ENCODE results near the gene MARVELD2. TPM values are rescaled to one million over a fixed set of nuclear protein-coding genes. Genes with fewer than 3 reads are reported as not detected.

Gene MARVELD2
- total and polyA plus RNA-seq, 2 of the 13 experiments (the other 11 are each of a cell fraction or from before 2014, with no cell fraction given) = 11.1 to 15.4 TPM

DNA sequence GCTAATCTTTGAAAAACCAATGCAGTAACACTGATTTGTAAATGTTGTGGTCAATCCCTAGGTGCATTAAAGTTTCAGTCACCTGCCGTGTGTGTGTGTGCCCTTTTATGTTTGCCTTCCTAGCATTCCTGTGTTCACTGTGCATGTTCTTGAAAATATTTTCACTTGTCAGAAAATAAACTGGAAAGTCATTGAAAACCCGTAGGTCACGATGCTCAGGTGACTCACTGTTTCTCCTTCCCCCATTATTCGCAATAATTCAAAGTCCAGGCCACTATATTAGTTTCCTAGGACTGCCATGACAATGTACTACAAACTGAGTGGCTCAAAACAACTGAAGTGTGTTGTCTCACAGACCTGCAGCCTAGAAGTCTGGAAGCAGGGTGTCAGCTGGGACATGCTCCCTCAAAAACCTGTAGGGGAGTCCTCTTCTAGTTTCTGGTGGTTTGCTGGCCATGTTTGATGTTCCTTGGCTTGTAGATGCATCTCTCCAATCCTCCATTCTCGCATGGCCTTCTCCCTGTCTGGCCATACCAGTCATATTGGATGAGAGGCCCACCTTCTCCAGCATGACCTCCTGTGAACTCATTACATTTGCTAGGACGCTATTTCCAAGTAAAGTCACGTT, 29.3 kb downstream of the MARVELD2 start (continued):
- TF ChIP-seq, protein P1, sequence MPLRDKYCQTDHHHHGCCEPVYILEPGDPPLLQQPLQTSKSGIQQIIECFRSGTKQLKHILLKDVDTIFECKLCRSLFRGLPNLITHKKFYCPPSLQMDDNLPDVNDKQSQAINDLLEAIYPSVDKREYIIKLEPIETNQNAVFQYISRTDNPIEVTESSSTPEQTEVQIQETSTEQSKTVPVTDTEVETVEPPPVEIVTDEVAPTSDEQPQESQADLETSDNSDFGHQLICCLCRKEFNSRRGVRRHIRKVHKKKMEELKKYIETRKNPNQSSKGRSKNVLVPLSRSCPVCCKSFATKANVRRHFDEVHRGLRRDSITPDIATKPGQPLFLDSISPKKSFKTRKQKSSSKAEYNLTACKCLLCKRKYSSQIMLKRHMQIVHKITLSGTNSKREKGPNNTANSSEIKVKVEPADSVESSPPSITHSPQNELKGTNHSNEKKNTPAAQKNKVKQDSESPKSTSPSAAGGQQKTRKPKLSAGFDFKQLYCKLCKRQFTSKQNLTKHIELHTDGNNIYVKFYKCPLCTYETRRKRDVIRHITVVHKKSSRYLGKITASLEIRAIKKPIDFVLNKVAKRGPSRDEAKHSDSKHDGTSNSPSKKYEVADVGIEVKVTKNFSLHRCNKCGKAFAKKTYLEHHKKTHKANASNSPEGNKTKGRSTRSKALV (CRISPR knock-in tag; IDR thresholded peaks at IDR 0.05) = no peak
- TF ChIP-seq ZFP90 (CRISPR knock-in tag; IDR thresholded peaks at IDR 0.05; ENCODE audit: borderline replicate concordance) (no peak), PCBP2 (optimal IDR thresholded peaks at IDR 0.05; ENCODE audit: low read depth, low read length, poor library complexity, severe bottlenecking) (no peak), EP300 (IDR thresholded peaks at IDR 0.05; ENCODE audit: low read depth in 2 of 2, low read length in 2 of 2) (peak; percentile 64 to 74; a peak in 3 of 4 replicates), EP300 (CRISPR knock-in tag; IDR thresholded peaks at IDR 0.05; ENCODE audit: borderline replicate concordance) (no peak; the same call in 1 of the 2 replicates), SSRP1 (CRISPR knock-in tag; IDR thresholded peaks at IDR 0.05) (peak; percentile 59; the same call in 1 of the 2 replicates), THAP11 (CRISPR knock-in tag; IDR thresholded peaks at IDR 0.05) (no peak), EED (CRISPR knock-in tag; IDR thresholded peaks at IDR 0.05) (no peak), HMG20B (CRISPR knock-in tag; conservative IDR thresholded peaks at IDR 0.05) (peak; percentile 72; the same call in 1 of the 2 replicates), ZNF30 (CRISPR knock-in tag; IDR thresholded peaks at IDR 0.05) (no peak), NFRKB (IDR thresholded peaks at IDR 0.05) (no peak), ZNF431 (CRISPR knock-in tag; IDR thresholded peaks at IDR 0.05; ENCODE audit: borderline replicate concordance, low read depth) (peak; percentile 96), ZNF205 (CRISPR knock-in tag; IDR thresholded peaks at IDR 0.05) (no peak), MYNN (CRISPR knock-in tag; IDR thresholded peaks at IDR 0.05; ENCODE audit: low read depth) (no peak)
- TF ChIP-seq, protein P2, sequence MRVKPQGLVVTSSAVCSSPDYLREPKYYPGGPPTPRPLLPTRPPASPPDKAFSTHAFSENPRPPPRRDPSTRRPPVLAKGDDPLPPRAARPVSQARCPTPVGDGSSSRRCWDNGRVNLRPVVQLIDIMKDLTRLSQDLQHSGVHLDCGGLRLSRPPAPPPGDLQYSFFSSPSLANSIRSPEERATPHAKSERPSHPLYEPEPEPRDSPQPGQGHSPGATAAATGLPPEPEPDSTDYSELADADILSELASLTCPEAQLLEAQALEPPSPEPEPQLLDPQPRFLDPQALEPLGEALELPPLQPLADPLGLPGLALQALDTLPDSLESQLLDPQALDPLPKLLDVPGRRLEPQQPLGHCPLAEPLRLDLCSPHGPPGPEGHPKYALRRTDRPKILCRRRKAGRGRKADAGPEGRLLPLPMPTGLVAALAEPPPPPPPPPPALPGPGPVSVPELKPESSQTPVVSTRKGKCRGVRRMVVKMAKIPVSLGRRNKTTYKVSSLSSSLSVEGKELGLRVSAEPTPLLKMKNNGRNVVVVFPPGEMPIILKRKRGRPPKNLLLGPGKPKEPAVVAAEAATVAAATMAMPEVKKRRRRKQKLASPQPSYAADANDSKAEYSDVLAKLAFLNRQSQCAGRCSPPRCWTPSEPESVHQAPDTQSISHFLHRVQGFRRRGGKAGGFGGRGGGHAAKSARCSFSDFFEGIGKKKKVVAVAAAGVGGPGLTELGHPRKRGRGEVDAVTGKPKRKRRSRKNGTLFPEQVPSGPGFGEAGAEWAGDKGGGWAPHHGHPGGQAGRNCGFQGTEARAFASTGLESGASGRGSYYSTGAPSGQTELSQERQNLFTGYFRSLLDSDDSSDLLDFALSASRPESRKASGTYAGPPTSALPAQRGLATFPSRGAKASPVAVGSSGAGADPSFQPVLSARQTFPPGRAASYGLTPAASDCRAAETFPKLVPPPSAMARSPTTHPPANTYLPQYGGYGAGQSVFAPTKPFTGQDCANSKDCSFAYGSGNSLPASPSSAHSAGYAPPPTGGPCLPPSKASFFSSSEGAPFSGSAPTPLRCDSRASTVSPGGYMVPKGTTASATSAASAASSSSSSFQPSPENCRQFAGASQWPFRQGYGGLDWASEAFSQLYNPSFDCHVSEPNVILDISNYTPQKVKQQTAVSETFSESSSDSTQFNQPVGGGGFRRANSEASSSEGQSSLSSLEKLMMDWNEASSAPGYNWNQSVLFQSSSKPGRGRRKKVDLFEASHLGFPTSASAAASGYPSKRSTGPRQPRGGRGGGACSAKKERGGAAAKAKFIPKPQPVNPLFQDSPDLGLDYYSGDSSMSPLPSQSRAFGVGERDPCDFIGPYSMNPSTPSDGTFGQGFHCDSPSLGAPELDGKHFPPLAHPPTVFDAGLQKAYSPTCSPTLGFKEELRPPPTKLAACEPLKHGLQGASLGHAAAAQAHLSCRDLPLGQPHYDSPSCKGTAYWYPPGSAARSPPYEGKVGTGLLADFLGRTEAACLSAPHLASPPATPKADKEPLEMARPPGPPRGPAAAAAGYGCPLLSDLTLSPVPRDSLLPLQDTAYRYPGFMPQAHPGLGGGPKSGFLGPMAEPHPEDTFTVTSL (CRISPR knock-in tag; IDR thresholded peaks at IDR 0.05; ENCODE audit: borderline replicate concordance) = peak; percentile 87
- TF ChIP-seq, protein P3, sequence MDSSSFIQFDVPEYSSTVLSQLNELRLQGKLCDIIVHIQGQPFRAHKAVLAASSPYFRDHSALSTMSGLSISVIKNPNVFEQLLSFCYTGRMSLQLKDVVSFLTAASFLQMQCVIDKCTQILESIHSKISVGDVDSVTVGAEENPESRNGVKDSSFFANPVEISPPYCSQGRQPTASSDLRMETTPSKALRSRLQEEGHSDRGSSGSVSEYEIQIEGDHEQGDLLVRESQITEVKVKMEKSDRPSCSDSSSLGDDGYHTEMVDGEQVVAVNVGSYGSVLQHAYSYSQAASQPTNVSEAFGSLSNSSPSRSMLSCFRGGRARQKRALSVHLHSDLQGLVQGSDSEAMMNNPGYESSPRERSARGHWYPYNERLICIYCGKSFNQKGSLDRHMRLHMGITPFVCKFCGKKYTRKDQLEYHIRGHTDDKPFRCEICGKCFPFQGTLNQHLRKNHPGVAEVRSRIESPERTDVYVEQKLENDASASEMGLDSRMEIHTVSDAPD (CRISPR knock-in tag; IDR thresholded peaks at IDR 0.05) = no peak
- TF ChIP-seq, protein P4, sequence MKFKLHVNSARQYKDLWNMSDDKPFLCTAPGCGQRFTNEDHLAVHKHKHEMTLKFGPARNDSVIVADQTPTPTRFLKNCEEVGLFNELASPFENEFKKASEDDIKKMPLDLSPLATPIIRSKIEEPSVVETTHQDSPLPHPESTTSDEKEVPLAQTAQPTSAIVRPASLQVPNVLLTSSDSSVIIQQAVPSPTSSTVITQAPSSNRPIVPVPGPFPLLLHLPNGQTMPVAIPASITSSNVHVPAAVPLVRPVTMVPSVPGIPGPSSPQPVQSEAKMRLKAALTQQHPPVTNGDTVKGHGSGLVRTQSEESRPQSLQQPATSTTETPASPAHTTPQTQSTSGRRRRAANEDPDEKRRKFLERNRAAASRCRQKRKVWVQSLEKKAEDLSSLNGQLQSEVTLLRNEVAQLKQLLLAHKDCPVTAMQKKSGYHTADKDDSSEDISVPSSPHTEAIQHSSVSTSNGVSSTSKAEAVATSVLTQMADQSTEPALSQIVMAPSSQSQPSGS (CRISPR knock-in tag; IDR thresholded peaks at IDR 0.05) = no peak
- TF ChIP-seq, protein P5, sequence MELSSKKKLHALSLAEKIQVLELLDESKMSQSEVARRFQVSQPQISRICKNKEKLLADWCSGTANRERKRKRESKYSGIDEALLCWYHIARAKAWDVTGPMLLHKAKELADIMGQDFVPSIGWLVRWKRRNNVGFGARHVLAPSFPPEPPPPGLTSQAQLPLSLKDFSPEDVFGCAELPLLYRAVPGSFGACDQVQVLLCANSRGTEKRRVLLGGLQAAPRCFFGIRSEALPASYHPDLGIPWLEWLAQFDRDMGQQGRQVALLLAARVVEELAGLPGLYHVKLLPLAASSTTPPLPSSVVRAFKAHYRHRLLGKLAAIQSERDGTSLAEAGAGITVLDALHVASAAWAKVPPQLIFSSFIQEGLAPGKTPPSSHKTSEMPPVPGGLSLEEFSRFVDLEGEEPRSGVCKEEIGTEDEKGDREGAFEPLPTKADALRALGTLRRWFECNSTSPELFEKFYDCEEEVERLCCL (CRISPR knock-in tag; IDR thresholded peaks at IDR 0.05; ENCODE audit: borderline replicate concordance) = no peak

Data from HepG2 (cell line).